Activated CD4-positive, CD25-positive, alpha-beta regulatory T cell (primary cell): ENCODE data around the gene ASCL5.
A peak's percentile ranks its signal among the peaks of the same experiment; 100 is the strongest.

Source experiments
- DNase-seq, 4 experiments: peaks; one replicate each; lab custom pipeline; 2025; lab: John Stamatoyannopoulos, UW

ASCL5 gene

DNA sequence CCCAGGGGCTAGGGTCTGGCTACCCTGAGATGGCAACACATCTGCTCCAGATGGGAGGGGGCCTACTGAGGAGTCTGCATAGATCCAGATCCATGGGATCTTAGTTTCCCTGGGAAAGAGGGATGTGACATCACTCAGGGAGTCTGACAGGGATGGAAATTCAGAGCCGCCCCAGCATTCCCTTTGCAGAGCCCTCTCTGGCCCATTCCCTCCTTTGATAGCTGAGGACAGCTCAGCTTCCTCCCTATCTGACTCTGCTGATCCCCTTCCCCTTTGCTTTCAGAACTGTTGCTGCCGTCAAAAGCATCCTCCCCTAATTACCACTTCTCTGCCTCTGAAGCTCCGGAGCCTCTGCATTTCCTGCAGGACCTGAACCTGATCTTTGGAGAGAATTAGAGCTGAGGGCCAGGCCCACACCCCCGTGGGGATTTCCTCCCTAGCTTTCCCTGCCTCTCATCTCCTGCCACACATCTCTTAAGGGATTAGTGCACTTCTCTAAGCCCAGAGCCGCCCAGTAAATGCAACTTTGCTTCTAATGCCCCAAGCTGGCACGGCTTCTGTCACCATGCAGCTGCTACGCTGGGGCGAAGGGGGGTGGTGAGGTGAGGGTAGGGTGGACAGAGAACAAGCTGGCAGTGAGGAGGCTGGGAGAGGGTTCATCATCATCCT lies 9.5 kb upstream of the ASCL5 start:
- no peak for DNase-seq

DNA sequence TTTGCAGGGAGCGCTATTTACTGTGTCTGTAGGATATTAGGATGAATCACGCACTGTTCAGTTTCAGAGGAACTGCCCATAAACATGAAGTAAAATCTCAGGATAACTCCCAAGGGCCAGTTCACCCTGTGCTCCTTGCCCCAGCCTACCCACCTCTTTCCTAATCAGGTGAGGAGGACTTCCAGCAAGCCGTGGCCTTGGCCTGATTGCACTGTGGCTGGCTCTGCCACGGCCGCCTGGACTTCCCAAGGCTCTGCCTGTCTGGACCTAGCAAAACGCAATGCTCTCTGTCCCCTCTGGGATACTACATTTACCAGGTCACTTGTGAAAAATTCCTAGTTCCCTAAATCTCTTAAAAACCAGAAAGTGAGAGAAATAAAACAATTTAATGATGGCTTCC lies 7.4 kb upstream of the ASCL5 start:
- no peak for DNase-seq

DNA sequence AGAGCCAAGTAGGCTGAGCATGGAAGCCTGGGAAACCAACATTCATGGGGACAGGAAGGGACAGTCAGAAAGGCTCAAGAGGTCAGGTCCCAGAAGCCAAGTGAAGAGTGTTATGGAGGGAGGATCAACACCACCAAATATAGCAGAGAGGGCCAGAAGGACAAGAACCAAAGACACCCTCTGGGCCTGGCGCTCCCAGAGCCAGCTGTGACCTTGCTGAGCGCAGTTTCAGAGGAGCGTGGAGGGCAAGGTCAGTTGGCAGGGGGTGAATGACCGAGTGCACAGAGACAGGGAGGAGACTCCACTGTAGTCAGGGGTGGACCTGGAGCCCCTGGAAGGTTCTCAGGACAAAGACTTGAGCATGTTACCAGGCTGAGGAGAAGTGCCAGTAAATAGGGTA lies 4.4 kb upstream of the ASCL5 start:
- no peak for DNase-seq

DNA sequence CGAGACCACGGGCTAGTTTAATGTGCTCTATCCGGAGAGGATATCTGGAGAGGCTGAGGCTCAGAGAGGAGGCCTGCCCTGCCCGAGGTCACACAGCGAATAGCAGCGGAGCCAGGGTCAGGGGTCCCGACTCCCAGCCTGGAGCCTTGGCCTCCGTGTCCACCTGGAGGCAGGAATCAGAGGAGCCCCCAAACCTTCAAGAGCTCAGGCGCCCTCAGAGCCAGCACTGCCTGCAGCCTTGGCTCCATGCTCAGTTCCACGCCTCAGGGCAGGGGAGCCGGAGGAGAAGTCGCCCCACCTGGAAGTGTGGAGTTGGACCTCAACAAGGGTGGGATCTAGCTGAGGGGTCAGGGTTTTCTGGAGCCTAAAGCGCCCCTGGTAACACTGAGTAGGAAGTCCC lies 2.0 kb upstream of the ASCL5 start:
- no peak for DNase-seq

DNA sequence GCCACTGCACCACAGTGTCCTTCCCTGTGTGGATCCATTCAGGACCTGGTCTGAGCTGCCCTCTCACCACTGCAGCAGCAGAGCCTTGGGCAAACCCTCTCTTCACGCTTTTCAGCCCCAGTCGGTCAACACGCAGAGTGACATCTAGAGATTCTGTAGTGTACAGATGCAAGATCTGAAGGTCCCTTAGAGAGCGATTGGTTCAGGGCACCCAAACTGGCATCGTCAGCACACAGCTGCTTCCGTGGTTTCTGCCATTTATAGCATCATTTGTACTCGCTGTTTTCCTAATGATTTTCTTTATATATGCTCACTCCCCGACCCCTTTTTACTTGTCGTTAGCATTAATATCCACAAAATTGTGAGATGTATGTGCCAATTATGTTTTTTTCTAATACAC lies 1.5 kb upstream of the ASCL5 start:
- no peak for DNase-seq

DNA sequence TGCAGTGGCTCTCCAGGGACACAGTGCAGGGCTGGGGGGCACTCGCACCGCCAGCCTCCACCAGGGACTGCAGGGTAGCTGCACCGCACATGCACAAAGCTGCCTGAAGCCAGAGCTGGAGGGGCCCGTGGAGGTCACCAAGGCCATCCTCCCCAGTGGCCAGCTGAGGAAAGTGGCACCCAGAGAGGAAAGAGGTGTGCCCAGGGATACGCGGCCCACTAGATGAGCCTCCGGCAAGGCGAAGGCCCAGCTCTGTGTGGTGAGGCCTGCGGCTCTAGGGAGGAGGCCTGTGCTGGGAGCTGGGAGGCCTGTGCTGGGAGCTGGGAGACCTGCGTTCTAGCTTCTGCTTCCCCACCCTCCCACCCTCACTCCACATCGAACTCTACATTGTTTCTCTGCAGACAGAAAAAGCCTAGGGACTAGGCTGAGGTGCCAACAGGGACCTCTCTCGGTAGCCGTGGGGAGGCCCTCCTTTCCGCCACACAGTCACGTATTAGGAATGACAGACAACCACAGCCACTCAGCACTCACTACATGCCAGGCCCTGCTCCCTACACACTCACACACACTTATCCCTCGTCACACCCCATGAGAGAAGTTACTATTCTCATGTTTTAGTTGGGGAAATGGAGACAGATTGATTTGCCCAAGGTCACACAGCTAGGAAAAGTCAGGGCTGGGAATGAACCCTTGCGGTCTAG lies 921 bp upstream of the ASCL5 start:
- DNase-seq = no peak

DNA sequence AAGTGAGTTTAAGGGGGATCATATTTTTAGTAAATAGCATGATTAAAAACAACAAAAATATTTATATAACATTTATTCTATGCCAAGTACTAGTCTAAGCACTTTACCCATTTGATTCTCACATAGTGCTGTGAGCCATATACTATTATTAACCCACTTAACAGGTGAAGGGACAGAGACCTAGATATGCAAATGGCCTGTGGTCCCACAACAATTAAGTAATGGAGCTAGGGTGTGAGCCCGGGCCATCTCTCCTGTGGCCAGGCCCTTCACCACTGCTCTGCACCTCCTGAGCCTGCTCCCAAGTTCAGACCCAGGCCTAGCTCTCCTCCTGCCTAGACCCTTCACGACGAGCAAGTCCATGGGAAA lies 537 bp downstream of the ASCL5 start:
- no peak for DNase-seq

DNA sequence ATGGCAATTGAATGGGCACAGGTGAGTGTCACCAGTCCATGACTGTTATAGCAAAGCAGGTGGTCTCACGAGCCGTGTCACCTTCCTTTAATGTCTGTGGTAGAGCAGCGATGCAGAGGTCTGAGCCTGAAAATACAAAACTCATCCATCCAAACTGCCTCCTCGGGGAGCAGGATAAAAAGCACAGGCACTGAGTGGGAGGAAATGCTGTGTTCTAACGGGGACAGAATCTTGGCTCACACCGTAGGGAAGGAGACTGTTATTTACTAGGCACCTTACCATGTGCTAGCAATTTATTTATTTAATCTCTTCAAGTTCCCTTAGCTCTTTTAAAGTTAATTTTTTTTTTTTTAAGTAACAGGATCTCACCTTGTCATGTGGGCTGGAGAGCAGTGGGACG lies 1.2 kb downstream of the ASCL5 start:
- DNase-seq = no peak

DNA sequence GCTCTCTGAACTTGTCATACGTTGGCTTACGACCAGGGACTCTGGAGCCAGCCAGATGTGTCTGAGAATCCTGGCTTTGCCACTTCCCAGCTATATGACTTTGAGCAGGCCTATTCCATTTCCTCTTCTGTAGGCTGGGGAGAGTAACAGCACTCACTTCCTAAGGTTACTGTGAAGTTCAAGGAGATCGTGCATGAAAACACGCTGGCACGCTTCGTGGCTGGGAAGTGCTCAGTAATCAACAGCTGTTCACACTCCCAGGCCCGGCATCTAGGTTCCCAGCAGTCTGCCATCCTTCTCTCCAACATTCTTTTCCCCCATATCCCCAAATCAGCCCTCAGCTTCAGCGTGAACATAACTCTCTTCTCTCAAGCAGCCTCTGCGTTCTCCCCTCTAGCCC lies 2.0 kb downstream of the ASCL5 start:
- no peak for DNase-seq

DNA sequence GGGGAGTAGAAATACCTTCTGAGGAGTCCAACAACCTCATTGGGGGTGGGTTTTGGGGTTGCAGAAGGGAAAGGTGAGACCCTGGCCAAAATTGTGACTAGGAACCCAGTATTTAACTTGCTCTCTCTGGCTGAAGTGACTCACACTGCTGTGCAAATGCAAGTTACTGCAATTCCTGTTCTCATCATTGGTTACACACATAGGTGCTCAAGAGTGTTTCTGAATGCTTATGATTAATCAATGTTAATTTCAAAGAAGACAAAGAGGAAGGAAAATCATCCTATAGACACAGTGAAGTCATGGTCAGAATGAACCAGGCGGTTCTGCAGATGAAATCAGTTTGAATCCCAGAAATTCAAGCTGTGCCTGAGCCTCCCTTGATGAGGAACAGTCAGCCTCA lies 3.1 kb downstream of the ASCL5 start:
- no peak for DNase-seq

DNA sequence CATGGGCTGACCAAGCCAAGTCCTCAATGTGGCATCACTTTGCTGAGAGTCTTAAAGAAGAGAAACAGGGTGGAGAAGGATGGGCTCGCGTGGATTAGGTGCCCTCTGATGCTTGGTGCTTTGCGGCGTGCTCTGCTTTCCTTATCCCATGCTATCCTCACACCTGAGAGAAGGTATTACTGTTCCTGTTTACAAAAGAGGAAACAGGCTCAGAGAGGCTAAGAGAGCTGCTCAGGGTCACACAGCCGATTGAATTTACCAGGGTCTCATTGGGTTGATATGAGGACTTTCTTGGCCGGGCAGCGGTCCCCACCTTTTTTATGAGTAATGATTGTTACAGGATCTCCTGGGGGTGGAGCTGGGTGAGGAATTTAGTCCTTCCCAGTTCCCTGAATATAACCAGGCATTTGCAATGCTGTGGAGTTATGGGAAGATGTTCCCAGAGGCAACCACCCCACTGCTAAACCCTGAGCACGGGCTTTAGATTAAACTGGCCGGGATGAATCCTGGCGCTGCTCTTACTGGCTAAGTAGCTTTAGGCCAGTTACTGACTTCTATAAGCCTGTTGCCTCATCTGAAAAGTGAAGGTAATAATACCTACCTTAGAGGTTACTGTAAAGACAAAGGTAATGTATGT lies 4.5 kb downstream of the ASCL5 start:
- DNase-seq = no peak

DNA sequence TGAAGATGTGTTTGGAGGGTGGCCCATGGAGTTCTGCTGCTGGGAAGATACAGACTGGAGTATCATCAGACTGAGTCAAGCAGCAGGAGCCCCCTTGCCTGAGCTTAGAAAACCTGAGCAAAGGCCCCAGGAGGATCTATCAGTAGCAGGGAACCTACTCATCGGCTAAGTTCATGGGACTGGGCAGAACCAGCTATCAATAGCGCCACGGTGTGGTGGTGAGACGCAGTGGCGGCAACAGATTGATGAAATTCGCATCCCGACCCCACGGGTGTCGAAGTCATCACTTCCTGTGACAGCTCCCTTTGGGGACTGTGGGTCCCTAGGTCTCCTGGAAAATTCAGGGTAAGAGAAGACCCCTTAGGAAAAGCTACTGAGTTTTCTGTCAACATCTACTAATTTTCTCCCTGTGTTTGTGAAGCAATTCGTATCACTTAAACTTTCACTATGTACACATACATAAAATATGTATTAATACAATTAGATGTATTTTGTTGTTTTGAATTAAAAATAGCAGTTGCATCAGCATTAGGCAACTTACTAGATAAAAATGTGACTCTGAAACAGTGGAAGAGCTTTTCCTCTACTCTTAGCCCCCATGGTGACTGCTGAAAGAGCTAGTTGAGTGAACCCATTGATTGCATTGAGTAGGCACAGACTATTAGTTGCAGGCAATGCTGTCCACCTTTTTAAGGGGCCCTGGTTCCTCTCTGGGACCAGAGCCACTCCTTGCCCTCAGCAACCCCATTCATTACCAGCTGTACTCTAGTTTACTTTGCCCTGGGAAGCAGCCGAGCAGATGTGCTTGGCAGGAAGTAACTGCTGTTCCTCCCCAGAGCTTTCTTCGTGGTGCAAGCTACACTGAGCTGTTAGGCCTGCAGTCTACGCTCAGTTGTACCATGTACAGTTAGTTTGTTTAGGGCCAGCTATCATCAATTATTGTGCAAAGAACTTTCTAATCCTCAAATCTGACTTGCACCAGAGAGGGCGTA lies 7.5 kb downstream of the ASCL5 start:
- DNase-seq = peak in 1 of 4 experiments; percentile 10

DNA sequence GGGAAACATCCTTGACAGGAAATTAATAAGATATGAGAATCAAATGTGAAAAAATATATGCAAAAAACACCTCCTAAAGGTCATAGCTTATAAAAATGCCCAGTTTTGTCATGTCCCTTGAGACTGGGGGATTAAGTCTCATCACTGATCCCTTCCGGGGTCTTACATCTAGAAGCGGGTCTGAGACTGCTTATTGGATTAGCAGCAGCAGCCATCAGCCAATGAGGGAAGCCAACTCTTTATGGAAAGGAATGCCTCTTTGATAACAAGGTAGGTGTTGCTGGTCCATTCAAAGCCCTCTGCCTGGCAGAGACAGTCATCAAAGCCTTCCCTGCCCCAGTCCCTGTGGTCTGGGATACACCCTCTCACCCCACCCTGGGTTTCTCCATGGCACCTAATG lies 10.9 kb downstream of the ASCL5 start:
- DNase-seq = no peak

DNA sequence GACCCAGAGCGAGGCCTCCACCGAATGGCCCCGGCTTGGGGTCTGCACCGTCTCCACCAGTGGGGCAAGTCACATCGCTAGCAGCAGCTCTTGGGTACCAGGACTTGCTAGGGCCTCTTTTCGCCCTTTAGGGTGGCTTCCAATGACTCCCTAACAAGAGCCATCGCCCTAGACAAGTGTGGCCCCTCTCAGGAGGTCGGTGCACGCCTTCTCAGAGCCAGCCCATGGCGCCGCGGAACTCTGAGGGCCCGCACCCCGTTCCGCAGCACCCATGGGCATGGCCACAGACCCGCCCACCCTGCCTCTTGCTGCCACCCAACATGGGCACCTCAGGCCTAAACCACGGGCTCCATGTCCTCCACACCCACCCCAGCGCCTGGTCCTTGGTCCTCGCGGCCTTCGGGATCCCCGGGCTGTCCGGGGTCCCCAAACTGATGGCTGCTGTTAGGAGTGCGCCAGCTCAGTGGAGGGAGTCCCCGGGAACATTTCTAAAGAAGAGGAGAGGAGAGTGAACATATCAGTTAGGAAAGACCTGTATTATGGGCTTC lies 11.5 kb downstream of the ASCL5 start:
- no peak for DNase-seq

DNA sequence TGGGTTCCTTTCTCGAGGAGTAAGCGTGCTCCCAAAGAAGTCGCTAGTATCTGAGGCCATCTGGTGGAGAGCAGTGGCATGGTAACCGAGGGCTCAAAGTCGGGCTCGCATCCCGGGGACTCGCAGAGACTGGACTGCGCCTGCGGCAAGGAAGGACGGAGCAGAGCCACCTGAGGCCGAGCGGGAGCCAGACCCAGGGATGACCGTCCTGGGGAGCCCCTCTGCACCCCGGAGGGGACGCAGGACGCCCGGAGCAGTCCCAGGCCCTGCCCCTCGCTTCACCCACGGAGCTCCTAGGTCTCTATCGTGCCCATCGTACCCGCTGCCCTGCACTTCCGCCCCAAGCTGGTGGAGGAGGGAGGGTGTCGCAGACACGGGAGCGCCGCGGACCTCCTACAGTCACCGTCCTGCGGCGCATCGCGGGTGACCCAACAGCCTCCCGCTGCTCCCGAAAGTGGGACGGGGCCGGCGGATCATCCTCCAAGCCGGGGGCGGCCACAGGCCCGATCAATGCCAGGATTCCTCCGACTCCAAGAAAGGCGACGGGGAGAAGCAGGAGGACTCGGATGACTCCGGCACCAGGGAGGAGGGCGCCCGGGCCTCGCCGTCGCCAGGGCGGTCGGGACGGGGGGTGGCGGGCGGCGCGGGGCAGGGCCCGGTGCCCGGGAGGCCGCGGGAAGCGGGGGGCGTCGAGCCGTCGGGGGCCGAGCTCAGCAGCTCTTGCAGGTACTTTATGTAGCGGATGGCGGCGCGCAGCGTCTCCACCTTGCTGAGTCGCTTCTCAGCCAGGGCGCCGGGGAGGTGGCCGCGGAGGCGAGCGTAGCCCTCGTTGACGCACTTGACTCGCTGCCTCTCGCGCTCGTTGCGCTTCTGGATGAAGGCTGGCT lies 12.5 kb downstream of the ASCL5 start:
- peak; percentile 45 to 50 (median 48) for DNase-seq

DNA sequence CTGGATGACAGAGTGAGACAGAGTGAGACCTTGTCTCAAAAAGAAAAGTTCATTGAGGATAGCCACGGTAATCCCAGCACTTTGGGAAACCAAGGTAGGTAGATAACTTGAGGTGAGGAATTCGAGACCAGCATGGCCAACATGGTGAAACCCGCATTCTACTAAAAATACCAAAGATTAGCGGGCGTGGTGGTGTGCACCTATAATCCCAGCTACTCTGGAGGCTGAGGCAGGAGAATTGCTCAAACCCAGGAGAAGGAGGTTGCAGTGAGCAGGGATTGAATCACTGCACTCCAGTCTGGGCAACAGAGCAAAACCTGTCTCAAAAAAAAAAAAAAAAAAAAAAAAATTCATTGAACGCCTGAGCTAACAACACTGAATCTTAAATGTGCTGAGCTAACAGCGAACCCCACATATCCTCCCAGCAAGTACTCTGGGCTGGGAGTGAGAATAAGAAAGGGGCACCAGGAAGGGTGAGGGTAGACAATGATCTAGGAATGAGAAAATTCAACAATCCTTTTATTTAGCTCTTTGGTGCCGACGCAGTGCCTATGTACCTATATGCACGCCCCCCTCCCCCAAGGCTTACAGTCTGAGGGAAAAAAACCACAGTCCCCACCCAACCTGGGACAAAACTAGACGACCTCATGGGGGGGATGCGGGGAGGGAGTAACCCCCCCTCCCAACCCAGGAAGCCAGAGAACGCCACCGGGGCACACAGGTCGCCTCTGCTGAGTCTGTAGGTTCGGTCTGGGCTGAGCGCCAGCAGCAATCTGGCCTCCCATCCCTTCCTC lies 13.3 kb downstream of the ASCL5 start:
- DNase-seq = no peak

DNA sequence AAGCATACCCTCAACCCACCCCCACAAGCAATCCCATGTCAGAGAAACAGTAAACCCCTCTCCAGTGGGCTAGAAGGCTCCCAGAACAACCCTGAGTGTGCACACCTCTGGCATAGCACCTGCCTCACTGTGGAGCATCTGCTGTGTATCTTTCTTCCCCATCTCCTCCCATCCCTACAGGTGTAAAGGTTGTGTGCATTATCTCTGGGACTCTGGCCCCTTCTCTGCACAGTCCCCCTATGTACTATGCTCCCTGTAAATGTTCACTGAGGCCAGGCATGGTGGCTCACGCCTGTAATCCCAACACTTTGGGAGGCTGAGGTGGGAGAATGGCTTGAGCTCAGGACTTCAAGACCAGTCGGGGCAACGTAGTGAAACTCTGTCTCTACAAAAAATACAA lies 14.1 kb downstream of the ASCL5 start:
- DNase-seq = no peak

DNA sequence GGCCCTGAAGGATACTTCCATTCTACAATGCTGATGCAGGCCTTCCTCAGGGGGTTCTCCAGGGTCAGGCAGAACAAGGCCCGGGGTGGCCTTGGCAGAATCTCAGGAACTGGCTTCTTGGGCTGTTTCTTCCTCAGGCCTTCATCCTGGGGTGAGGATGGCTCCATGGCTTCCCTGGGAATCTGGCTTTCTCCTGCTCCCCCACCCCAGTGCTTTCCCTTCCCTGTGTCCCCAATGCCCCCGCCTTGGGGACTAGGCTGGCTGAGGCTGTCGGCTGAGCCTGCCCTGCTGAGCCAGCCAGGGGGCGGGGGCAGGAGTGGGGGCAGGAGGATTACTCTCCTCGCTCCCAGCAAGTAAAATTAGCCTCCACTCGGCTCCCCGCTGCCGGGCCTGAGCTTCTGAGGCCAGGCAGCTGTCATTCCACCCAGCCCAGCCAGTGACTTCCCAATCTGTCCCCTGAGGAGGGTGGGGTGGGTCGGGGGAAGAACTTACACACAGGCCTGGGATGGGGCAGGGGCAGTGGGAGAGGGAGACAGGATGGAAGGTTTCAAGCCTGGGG lies 14.7 kb downstream of the ASCL5 start, which contains the start of gene CACNA1S:
TSS of gene CACNA1S (minus strand) at position 254 of the 559 bp plus-strand sequence. CDS start at position 167, 87 bp downstream.
- no peak for DNase-seq

DNA sequence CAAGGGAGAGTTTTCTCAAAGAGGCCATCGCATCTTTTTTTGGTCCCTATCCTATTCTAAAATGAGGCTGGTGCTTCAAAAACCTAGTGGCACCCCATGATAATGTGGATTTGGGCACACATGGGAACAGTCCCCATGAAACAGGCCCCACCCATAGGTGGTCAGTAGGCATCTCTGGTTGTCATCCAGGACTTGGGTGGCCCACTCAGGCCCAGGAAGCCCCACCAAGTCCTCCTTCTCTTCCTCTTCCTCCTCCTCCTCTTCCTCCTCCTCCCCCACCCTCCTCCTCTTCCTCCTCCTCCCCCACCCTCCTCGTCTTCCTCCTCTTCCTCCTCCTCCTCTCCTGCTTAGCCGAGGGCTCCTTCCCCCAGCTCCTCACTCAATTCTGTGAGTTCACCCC lies 15.3 kb downstream of the ASCL5 start:
- DNase-seq = no peak

DNA sequence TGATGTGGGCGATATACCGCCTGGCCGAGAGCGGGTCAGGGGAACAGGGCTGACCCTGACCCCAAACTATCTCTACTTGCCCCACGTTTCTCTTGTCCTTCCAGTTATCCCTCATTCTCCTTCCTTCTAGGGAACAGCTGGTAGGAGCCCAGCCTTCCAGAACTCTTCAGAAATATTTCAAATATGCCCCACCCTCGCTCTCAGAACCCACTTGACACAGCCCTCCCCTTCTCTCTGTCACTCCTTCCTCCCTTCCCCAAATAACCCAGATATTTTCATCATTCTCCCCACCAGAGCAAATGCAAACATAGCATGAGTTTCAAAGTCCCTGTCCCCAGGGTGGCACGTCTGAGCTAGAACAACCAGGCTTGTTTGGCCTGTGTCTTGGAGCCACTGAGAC lies 15.8 kb downstream of the ASCL5 start:
- DNase-seq = no peak
